GM12801 (cell line): ENCODE results near the gene GPN2.

Source experiments
- TF ChIP-seq, protein P1 (sequence below): IDR thresholded peaks from one replicate; pipeline ENCODE4 v1.5.1; 2011; ENCODE audit warnings: control low read depth; ENCODE audit not compliant: insufficient read length; ENCODE audit errors: extremely low read depth

The GPN2 gene

DNA sequence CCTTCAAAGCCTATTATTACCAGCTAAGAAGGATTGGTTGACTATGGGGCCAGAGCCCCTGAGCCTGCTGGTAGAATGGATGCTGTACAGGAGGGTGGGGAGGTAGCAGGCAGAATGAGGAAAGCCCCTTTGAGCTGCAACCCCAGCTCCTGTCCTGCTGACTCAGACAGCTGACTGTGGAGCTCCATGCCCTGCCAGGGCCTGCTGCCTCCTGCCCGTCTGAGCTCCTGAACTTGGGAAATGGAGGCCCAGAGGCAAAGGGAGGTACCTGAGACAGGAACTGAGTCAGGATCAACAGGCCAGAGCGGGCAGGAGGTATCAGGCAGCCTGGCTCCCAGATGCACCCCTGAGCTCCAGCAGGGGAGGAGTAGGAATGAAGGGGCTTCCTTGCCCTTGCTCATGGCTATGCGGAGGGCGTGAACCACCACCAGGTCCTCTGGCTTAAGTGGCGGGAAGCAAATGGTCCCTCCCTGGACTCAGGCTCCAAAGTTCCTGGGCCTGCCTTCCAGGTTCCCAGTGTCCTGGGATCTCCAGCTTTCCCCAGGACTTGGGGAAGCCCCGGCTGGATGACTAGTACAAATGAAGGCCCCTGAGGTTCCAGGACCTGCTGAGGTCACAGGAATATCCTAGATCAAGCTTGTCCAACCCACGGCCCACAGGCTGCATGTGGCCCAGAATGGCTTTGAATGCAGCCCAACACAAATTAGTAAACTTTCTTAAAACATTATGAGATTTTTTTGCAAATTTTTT, 31.0 kb downstream of the GPN2 start:
- TF ChIP-seq, protein P1, sequence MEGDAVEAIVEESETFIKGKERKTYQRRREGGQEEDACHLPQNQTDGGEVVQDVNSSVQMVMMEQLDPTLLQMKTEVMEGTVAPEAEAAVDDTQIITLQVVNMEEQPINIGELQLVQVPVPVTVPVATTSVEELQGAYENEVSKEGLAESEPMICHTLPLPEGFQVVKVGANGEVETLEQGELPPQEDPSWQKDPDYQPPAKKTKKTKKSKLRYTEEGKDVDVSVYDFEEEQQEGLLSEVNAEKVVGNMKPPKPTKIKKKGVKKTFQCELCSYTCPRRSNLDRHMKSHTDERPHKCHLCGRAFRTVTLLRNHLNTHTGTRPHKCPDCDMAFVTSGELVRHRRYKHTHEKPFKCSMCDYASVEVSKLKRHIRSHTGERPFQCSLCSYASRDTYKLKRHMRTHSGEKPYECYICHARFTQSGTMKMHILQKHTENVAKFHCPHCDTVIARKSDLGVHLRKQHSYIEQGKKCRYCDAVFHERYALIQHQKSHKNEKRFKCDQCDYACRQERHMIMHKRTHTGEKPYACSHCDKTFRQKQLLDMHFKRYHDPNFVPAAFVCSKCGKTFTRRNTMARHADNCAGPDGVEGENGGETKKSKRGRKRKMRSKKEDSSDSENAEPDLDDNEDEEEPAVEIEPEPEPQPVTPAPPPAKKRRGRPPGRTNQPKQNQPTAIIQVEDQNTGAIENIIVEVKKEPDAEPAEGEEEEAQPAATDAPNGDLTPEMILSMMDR: no peak

DNA sequence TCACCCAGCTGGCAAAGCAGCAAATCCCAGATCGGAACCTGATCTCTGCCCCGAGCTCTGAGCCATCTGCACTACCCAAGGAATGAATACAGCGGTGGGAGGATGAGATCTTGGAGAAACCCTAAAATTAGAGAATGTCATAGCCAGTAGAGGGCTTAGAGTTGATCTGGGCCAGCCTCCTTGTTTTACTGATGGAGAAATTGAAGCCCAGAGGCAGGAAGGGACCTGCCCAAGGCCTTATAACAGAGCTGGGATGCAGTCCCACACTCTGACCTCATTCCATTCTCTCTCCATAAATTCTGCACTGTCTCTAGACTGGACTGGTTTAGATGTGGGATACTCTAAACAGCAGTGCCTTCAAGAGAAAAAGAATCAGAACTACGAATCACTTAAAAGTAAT, 31.9 kb downstream of the GPN2 start:
- TF ChIP-seq, protein P1: no peak

DNA sequence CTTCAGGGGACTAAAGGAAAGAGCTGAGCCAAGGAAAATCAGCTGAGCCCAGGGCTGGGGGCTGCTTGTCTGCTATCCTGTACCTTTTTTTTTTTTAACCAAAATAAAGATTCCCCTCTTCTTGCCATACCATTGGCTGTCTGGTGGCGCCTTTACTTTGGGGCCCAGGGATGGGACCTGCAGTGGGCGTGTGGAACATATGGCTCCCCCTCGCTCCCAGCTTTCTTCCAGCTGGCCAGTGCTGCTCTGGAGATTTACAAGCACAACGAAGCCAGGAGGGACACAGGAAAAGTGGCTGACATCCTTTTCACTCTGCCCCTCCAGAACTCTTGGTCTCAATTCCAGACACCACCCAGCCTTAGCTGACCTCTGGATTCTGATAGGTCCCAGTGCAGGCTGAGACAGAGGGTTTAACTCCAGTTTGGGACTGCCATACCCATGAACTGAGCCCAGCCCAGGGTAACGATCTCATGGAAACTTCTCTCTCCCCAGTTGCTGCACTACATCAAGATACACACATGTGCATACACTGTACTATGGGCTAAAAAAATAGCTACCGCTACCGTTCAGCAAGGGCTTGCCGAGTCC, 32.5 kb downstream of the GPN2 start:
- TF ChIP-seq, protein P1: no peak

DNA sequence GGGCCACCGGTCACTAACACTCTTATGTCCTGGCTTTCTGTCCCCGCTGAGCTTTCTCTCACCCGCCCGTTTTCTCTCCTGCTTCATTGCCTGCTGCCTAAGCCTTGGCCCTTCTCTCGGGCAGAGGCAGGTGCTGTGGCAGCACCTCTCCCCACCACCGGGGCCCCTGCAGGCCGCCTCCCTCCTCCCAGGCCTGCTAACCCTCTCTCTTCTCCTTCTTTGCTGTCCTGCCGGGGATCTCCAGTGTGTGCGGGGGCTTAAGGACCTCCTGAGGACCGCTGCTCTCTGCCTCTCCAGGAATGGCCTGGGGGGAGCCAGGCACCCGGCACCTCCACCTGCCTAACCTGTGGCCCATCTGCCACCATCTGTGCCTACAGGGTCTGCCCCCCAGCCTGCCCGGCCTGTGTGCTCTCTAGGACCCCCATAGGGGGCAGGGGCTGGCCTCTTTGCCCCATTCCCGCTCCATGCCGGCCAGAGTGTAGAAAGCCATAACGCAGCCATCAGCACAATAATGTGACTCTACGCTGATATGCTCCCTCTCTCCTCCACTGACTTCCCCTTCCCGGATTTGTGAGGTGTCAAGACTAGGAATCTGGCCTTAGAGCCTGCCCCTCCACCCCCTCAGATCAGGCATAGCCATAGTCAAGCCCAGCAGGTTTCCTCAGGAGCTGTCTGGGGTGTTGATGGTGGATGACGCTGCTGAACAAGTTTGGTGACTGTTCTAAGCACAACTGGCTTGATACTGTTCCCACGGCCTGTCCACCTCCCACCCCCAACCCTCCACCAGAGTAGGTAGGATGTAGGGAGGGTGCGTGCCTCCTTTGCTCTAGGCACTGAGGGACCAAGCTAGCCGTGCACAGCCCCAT, 33.2 kb downstream of the GPN2 start:
- TF ChIP-seq, protein P1: no peak

DNA sequence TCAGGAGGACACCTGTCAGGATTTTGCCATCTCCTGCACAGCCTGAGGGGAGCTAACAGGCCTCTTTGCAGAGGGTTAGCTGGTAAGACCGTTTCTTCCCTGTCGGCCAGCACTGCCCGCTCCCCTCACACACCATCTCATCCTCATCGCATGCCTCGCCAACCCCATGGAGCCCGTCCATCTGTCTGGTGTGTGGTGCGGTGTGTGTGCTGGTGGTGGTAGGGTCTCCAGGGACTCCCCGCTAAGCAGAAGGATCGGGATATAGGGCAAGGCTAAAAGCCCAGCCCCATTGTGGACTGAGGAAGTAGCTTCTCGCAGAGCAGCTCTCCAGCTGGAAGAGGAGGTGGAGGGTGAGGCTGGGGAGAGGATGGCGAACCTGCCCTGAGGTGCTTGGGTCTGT, 33.9 kb downstream of the GPN2 start:
- TF ChIP-seq, protein P1: no peak

DNA sequence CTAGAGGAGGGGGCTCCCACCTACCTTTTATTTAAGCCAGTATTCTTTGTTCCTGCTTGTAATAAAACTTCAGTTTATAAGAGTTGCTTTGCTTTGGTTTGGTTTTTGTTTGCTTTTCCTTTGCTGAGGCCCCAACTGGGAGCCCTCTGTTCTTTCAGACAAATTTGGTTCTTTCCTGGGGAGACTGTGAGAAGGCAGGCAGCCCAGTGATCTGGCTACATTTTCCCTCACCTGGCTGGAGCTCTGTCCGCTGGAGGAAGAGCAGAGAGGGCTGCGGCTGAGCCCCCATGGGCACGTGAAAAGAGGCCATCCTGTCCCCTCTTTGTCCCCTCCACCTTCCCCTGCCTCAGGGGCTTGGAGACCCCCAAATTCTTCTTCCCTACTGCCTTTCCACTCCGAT, 34.4 kb downstream of the GPN2 start:
- TF ChIP-seq, protein P1: no peak

DNA sequence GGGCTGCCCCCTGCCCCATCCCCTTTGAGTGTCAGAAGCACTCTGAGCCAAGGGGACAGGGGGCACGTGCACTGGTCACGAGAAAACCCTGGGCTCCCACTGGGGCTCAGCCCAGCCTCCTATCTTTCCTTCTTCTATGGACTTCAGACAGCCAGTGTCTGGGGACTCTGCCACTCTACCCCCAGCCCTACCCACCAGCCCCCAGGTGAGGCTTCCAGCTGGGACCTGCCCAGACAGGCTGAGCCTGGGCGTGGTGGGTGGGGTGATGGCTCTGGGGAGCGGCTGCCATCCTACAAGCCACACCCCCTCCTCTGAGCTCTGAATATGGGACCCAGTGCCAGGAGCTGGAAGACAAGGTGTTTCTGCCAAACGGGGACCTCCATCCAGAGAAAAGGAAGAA, 35.2 kb downstream of the GPN2 start:
- TF ChIP-seq, protein P1: no peak
